NCI-H526 treated with DMSO at 0.1 percent for 48 hours (cell line): ENCODE results near the gene BRF1.
"Not testable (repeated sequence)": the region's sequence is repeated elsewhere in the genome, so short reads cannot be mapped to it uniquely, and the experiment has no call there.

Source experiments
- DNase-seq: peaks from one replicate; lab custom pipeline; 2025; lab: John Stamatoyannopoulos, UW

The BRF1 gene, protein sequence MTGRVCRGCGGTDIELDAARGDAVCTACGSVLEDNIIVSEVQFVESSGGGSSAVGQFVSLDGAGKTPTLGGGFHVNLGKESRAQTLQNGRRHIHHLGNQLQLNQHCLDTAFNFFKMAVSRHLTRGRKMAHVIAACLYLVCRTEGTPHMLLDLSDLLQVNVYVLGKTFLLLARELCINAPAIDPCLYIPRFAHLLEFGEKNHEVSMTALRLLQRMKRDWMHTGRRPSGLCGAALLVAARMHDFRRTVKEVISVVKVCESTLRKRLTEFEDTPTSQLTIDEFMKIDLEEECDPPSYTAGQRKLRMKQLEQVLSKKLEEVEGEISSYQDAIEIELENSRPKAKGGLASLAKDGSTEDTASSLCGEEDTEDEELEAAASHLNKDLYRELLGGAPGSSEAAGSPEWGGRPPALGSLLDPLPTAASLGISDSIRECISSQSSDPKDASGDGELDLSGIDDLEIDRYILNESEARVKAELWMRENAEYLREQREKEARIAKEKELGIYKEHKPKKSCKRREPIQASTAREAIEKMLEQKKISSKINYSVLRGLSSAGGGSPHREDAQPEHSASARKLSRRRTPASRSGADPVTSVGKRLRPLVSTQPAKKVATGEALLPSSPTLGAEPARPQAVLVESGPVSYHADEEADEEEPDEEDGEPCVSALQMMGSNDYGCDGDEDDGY

DNA sequence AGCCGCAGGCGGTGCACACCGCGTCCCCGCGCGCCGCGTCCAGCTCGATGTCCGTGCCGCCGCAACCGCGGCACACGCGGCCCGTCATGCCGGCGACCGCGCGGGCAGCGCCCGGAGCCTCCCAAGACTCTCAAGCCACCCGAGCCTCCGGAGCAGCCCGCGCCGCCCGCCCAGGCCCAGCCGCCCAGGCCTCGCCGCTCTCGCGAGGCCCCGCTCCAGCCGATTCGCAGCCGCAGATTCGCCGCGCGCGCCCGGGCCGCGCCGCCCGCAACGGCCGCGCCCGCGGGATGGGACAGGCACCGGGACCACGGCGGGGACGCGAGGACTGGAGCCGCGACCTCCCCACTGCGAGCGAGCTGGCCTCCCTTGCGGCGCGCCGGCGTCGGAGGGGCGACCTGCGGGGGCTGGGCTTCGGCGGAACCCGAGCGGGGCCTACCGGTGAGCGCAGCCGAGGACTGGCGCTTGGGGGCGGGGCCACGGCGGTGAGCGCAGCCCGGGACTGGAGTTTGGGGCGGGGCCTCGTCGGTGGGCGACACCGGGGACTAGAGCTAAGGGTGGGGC is at the start of gene BRF1:
Gene BRF1 (minus strand): TSS at position 460 of the 561 bp plus-strand sequence. CDS start 372 bp downstream, at position 88.
- DNase-seq, result peak; percentile 91

- DNase-seq, result no peak
Measured at GRCh38 chr14:105349992-105350391, 49.2 kb upstream of the BRF1 start.

GRCh38 chr14:105348945-105349699 is 48.3 kb upstream of the BRF1 start:
- DNase-seq, result no peak

GRCh38 chr14:105348169-105348944 is 47.6 kb upstream of the BRF1 start:
- DNase-seq, result no peak

DNA sequence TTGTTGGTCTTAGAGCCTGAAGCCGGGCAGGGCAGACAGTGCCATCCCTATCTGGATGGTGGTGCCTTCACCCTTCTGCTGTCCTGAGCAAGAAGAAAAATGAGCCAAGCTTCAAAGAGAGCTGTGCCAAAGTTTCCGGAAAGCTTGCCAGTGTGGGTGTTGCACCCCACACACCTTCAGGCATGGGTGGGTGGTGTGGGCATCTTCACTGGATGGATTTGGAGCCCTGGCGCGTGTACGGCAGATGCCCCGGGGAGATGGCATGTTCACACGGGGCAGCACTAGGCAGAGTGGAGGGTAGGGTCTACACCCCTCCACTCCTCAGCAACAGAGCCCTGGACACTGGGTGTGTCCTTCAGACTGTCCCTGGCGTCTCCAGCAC is 46.8 kb upstream of the BRF1 start:
- no peak for DNase-seq

- no peak for DNase-seq
Measured at GRCh38 chr14:105346876-105347586, 46.2 kb upstream of the BRF1 start.

DNA sequence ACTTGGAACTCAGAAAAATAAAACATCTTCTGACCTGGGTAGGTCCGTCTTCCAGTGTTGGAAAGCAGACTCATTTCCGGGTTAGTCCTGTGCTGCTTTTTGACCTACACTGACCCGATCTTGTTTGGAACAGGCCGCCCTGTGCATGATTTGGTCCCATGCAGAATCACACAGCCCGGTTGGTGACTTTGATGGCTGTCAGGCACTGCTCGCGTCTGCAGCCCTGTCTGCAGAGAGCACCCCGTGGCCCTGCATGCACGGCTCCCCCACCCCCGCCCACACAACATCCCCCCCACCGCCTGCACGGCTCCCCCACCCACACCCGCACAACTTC is 45.4 kb upstream of the BRF1 start:
- DNase-seq, result no peak

DNA sequence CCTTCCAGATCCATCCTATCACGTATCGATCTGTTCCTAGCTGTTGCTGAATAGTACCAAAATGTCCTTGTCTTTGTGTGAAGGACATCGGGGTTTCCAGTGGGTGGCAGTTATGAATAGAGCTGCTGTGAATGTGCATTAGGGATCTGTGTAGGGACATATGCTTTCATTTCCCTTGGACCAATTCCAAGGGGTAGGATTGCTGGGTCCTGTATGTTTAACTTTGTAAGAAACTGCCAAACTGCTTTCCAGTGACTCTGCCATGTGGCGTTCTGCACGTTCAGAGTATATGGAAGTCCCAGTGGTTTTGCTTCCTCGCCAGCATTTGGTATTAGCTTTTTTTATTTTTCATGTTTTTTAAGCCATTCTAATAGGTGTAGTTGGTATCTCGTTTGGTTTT is 42.4 kb upstream of the BRF1 start:
- peak; percentile 25 for DNase-seq

DNA sequence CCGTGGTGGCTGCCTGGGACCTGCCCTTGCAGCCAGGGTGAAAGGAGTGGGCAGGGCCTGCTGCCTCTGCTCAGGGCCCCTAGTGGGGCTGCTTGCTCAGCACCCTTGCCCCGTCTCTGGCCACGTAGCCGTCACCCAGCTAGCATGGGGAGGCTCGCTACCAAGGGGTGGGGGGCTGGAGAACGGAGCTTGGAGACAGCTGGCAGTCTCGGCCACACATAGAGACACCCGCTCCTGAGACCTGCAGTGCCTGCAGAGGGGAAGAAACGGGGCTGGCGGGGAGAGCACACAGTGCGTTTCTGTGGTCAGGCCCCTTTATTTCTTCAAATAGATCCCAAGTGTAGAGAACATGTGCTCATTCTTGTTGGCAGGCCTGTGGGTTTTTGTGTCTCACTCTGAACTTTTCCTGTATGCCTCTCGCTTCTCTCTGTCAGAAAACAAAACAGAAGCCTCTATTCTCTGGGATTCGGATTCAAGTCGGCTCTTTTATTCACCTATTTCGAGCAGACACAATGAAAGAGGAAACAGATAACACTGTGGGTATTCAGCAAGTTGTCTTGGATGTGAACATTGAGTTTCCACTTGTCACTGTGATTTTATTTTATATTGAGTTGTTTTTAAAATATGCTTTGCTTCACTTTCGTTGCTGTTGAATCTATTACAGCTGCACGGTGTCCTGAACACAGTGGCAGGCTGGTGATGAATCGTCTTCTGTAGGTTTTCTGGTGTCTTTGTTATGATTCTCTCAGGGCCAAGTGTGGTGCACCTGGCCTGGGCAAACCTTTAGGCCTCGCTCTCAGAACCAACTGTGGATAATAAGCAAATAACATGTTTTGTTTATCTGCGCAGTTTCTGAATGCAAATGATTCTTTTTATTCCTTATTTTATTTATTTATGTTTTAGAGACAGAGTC is 40.3 kb upstream of the BRF1 start:
- peak; percentile 87 for DNase-seq

DNA sequence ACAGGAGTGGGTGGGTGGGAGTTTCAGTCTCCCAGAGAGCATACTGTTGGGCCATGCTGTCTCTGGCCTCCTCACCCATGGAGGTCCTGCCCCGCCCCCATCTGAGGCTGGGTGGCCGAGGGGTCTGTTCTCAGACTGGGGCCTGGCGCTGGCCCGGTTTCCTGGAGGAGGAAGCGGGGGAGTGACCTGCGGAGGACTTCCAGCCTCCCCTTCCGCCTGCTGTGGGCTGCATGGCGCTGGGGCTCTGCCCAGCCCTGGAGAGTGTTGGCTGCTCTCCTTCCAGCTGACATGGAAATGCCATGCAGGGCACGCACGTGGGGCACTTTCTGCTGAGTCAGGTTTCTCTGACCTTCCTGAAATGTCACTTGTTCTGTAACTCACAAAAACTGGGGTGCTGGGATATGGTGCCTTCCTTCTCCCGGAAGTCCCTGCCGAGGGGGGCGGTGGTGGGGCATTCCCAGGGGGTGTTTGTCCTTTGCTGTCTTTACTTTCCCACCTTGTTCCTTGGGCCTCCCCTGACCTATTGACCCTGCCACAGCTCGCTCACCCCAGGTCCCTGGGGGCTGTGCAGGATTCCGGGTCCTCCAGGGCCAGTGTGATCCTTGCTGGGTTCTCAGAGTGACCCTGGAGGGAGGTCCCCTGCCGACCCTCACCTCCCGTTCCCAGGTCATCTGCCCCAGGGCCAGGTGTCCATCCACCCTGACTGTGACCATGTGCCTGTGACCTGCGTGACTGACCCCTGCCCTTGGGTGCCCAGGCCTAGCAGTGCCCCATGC is 37.4 kb upstream of the BRF1 start:
- no peak for DNase-seq

DNA sequence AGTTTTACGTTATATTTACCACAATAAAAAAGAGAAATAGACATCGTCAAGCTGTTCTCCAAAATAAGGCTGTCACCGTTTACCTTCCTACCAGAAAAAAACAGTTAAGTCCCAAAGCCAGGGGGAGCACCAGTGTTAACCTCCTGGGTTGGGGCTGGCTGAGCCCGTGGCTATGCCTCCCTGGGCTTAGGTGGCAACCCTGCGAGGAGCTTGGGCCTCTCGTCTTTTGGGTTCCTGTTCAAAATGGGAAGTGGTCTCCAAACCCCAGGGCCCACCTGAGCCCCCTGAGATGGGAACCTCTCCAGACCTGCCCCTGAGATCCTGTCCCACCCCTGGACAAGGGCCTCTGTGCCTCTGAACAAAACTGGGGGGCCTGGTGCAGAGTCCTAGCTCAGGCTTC is 36.6 kb upstream of the BRF1 start:
- no peak for DNase-seq

DNA sequence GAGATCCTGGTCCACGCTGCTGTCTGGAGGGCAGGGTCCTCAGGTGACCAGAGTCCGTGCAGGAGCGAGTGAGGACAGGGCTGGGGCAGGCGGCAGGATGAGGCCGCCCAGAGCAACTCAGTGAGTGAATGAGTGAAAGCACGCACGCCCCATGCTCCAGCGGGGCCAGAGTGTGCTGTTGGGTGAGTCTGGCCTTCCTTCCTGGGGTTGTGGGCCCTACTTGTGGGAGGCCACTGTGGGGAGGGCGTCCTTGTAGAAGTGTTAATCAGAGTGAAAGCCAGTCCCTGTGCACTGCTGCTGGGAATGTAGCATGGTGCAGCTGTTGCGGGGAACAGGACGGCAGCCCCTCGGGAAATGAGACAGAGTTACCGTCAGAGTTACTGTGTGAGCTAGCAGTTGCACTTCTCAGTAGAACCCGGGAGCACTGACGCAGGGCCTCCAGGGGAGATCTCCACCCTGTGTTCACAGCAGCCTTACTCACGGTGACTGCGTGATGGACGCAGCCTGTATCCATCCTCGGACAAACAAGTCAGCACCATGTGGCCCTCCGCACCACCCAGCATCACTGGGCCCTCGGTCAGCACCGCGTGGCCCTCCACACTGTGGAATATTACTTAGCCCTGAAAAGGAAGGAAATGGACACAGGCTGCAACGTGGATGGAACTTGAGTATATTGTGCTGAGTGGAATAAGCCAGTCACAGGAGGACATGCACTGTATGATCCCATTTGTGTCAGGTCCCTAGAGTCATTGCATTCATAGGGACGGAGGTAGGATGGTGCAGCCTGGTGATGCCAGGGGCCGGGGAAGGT is 35.9 kb upstream of the BRF1 start:
- no peak for DNase-seq

DNA sequence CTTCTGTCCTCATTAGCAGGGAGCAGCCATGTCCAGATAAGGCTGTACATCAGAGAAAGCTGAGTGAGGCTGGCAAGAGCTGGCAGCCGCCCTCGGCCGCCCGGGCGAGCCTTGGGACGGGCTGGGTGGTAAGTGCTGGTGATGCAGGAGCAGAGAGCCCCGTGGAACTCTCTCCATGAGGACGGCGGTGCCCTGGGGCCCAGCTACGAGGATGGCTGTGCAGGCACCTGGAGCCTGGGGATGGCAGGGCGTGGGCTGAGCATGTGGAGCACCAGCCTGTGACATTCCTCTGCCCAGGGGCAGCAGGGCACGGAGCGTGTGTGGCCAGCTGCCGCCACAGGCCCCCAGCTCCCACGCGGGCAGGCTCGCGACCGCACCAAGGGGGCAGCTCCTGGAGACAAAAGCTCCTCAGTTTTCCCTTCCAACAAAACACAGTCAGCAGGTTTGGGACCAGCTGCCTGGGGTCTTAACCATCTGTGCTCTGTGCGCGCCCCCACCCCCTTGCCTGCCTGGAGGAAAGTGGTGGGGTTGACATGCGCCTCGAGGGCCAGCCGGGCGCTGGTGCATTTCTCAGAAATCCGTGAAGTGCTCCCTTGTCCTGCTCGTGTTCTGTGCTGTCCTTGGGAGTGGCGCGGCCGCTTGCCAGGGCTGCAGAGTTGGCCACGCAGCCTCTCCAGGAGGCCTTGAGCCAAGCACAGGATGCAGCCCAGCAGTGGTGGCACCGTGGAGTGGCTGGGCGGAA is 35.1 kb upstream of the BRF1 start:
- DNase-seq, result no peak

DNA sequence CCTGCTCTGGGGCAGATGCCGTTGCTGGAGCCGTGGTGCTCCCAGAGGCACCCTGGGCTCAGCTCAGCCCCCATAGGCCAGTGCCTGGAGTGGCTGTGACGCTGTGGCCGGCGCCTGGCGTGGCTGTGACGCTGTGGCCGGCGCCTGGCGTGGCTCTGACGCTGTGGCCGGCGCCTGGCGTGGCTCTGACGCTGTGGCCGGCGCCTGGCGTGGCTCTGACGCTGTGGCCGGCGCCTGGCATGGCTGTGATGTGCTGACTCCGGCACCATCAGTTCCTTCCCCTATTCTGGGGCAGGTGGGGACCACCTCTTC is 34.4 kb upstream of the BRF1 start:
- DNase-seq, result not testable (repeated sequence)

DNA sequence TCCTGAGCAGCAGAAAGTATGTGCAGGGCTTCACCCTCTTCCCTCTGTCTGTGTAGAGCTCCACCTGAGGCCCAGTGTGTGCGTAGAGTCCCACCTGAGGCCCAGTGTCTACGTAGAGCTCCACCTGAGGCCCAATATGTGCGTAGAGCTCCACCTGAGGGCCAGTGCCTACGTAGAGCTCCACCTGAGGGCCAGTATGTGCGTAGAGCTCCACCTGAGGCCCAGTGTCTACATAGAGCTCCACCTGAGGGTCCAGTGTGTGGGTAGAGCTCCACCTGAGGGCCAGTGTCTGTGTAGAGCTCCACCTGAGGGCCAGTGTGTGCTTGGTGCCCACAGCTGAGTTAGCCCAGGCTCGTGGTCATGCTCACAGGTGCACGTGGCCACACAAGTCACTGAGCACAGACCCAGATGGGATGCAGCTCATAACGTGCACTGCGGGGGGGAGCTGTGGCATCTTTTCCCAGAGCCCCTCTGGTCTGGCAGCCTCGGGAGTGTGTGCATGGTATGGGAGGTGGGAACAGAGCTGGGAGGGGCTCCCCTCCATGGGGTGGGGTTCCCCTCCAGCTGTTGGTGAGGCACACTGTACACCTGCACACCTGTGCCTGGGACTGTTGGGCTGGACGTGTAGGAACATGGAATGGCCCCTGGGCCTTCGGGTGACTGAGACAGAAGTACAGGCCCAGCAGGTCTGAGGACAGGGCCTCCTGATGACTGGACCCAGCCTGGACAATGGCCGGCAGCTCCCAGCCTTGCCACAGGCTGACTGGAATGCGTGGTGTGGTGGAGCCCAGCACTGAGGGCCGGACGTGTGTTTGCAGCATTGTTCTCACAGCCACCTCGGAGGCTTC is 33.8 kb upstream of the BRF1 start:
- no peak for DNase-seq

DNA sequence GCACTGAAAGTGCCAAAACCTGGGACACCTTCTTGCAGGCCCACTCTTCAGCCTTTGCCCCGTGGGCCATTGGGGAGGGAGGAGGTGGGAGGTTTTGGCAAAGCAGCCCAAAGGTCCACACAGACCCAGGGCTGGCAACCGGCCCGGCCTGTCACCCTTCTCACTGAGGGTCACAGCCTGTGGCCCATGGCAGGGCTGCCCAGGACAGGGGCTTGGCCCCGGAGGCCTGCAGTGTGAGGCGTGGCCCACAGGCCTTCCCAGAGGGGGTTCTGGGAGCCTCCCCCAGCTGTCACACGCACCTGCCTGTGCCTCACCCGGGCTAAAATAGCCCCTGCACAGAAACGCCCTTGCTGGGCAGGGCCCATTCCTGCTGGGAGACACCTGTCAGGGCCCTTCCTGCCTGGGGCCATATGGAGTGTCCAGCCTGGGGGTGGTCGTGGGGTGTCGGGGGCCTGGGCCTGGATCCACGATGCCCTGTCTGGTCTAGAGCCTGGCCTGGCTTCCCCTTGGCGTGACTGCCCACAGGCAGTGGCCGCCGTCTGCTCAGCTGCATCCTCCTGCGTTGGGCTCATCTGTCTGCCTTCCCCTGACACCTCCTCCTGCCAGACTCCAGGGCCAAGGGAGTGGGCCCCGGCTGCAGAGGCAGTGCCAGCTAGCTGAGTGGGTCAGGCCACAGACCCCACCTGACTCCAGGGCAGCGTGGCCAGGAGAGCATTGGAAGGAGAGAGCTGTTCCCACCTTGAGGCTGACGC is 33.0 kb upstream of the BRF1 start:
- DNase-seq, result no peak
